Bronchial epithelial cell (primary cell): ENCODE measurements around the gene DNA2. TPM values are rescaled to one million over a fixed set of nuclear protein-coding genes. Genes with fewer than 3 reads are reported as not detected.
"Not testable (repeated sequence)": the region's sequence is repeated elsewhere in the genome, so short reads cannot be mapped to it uniquely, and the experiment has no call there.

ENCODE experiments used
- DNase-seq: peaks from one replicate; pipeline ENCODE4 v3.0.0-alpha.2; 2010; ENCODE audit warnings: low read depth
- FAIRE-seq: peaks from 2 replicates; lab custom pipeline; 2011; peaks lifted over from hg19 to GRCh38; lab: Jason Lieb, UNC
- H3K27me3 ChIP-seq: 2 replicates; pipeline ENCODE4 v1.5.1; 2011; ENCODE audit warnings: low read length; ENCODE audit not compliant: control insufficient read depth, insufficient read depth
- H3K36me3 ChIP-seq: 2 replicates; pipeline ENCODE4 v1.5.1; 2011; ENCODE audit warnings: low read length; ENCODE audit not compliant: control insufficient read depth, insufficient read depth
- H3K4me3 ChIP-seq: 2 replicates; pipeline ENCODE4 v1.5.1; 2011; ENCODE audit warnings: mild to moderate bottlenecking, low read depth, low read length, control low read depth
- CTCF ChIP-seq: IDR thresholded peaks from 2 replicates; pipeline ENCODE4 v1.5.1; 2011; ENCODE audit warnings: mild to moderate bottlenecking, moderate library complexity, low read length, control low read depth, inconsistent platforms; ENCODE audit not compliant: insufficient read depth, severe bottlenecking
- total RNA-seq: library from RNA; depleted of rRNA; stranded (reverse); fragments of >200 nt; gene quantifications from 2 replicates; pipeline ENCODE4 v1.2.1, GENCODE V29; 2014

Gene DNA2
- total RNA-seq, 1 donor from 2014 or later = 3.4 TPM

GRCh38 chr10:68474021-68474420, 2.2 kb upstream of the DNA2 start:
- Histone ChIP-seq H3K27me3 (no peaks in the 10 kb centered on the region), H3K4me3 (no peak overlapping the region), H3K36me3 (no peaks in the 10 kb centered on the region)
- FAIRE-seq (no peak), DNase-seq (no peak)
- no peak for TF ChIP-seq CTCF

GRCh38 chr10:68471063-68471585, 649 bp downstream of the DNA2 start:
- DNase-seq (peak; percentile 17), FAIRE-seq (no peak)
- no peak for TF ChIP-seq CTCF

GRCh38 chr10:68470300-68470699, 1.5 kb downstream of the DNA2 start:
- Histone ChIP-seq H3K27me3 (no peaks in the 10 kb centered on the region), H3K4me3 (no peak overlapping the region), H3K36me3 (no peaks in the 10 kb centered on the region)
- no peak for DNase-seq
- TF ChIP-seq CTCF = no peak
- no peak for FAIRE-seq

More at GRCh38 chr10:68471063-68471585, 649 bp downstream of the DNA2 start:
- H3K4me3 ChIP-seq = peak overlapping the region; percentile 51
- H3K27me3 ChIP-seq = no peaks in the 10 kb centered on the region
- no peaks in the 10 kb centered on the region for H3K36me3 ChIP-seq

- FAIRE-seq = no peak
- DNase-seq = no peak
- TF ChIP-seq CTCF = no peak
- Histone ChIP-seq H3K36me3 (no peaks in the 10 kb centered on the region), H3K4me3 (no peak overlapping the region), H3K27me3 (no peaks in the 10 kb centered on the region)
Measured at GRCh38 chr10:68469838-68470237, 1.9 kb downstream of the DNA2 start.

- not testable (repeated sequence) for H3K4me3 ChIP-seq, H3K27me3 ChIP-seq, DNase-seq, FAIRE-seq, H3K36me3 ChIP-seq
Measured at GRCh38 chr10:68464729-68465128, 7.0 kb downstream of the DNA2 start.

GRCh38 chr10:68463365-68464093, 8.2 kb downstream of the DNA2 start:
- Histone ChIP-seq H3K4me3 (no peak overlapping the region), H3K27me3 (no peaks in the 10 kb centered on the region), H3K36me3 (peaks cover 2% of the 10 kb centered on the region)
- FAIRE-seq = no peak
- TF ChIP-seq CTCF = no peak
- DNase-seq = no peak
